Measurements from ENCODE around the gene KIAA2012. TPM values are rescaled to one million over a fixed set of nuclear protein-coding genes. Genes with fewer than 3 reads are reported as not detected.

Gene KIAA2012
- not detected in 2 replicates for total RNA-seq

DNA sequence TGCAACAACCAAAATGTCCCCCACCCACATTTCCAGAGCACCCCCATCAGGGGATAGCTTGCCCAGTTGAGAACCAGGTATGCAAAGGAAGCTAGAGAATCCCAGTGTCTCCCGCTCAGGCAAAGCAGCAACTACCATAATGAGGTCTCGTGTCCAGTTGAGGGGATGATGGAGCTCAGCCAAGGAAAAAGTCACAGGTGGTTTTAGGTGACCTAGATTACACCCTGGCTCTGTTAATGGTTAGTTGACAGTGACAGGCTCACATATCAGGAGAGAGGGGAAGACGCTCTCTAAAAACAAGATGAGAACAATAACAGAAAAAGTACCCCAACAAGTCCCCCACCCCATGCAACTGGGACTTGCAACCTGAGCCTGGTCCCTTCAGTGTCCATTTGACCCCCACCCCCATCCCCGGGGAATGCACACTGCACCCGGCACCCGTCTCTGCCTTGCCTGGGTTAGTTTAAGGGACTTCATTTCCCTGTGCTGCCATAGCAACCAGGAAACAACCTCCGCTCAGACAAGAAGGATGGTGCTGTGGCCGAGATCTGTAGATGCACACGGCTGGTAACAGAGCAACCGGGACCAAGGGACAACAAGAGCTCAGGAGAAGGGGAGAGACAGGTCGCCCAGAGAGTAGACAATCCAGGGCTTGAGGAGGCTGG, at the start of gene KIAA2012:
Gene KIAA2012, plus strand, starts transcription at position 519 of the 665 bp plus-strand sequence. CDS start 373 bp downstream, outside the sequence.
- DNase-seq (ENCODE audit: extremely low read depth, low read depth, low spot score), result no peak

DNA sequence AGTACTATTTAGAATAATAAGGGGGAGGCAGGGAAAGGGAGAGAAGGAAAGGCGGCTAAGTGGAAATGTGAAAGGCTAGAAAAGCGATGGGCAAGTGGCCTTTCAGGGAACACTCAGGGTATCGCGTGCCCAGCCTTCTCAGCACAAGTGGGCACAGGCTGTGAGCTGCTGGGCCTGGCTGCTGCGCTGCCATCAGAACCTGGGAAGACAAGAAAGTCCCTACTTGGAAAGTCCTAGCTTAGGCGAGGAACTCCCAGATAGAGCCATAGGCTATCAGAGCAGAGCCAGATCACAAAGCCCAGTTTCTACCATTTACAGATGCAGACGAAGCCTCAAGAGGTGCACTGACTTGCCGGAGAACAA, 49.2 kb upstream of the KIAA2012 start:
- DNase-seq (ENCODE audit: extremely low read depth, low read depth, low spot score), result no peak

DNA sequence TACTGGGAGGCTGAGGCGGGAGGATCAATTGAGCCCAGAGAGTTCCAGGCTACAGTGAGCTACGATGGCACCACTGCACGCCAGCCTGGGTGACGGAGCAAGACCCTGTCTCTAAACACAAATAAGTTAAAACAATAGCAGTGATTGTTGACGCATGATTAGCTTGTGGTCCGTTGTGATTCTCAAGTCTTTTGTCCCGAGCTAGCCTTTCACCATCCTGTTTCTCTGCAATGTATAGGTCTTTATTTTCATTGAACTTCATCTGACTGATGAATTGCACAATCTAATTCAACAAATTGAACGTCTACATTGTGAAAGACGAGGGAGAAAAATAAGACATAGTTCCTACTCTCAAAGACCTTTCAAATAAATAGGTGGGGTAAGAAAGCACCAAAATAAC, 48.2 kb upstream of the KIAA2012 start:
- no peak for DNase-seq (ENCODE audit: extremely low read depth, low read depth, low spot score)

DNA sequence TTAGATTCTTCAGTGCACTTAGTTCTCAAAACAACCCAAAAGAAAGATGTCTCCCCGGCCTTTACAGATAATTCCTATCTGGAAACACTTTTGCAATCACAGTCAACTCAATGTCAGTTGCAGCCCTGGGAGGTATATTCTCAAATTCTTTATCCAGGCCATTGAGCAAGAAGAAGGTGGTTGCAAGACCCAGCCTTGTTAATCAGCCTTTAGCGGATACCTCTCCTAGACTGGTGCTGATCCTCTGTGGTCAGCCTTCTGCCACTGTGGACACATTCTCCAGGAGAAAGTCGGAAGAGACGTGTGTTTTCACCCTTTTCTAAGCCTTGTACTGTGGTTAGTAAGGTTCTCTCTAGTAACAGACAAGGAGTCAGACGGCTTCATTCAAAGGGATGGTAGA, 47.2 kb upstream of the KIAA2012 start:
- no peak for DNase-seq (ENCODE audit: extremely low read depth, low read depth, low spot score)

DNA sequence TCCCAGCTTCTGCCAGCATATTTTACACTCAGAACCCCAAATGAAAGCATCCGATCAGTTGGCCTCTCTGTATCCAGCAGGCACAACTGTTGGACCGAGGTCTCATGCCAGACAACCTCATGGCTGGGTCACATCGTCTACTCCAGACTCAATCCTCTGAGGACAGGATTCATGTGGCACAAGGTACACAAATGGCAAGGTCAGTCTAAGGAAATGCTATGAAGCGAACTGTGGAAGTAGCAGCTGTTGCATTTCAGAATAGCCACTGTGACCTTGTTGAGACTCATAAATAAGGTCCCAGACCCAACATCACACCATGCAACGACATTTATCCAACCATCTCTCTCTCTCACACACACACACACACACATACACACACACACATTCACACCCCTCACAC, 46.5 kb upstream of the KIAA2012 start:
- DNase-seq (ENCODE audit: extremely low read depth, low read depth, low spot score), result no peak

DNA sequence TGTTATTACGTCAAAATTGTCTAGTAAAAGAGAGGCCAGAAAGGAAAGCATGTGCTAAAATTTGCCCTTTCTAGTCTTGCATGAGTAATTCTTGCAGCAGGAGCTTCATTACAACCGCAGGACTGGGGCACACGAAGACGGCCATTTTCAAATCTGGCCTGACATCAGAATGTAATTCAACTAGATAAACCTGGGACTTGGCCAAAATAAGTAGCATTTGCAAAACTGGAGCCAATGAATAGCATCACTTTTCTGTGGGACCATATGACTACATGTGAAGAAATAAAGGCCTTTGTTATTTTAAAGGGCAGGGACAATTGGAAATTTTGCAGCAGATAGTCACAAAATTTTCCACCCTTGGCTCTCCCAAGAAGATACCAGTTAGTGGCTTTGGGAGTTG, 42.4 kb upstream of the KIAA2012 start:
- DNase-seq (ENCODE audit: extremely low read depth, low read depth, low spot score), result no peak

DNA sequence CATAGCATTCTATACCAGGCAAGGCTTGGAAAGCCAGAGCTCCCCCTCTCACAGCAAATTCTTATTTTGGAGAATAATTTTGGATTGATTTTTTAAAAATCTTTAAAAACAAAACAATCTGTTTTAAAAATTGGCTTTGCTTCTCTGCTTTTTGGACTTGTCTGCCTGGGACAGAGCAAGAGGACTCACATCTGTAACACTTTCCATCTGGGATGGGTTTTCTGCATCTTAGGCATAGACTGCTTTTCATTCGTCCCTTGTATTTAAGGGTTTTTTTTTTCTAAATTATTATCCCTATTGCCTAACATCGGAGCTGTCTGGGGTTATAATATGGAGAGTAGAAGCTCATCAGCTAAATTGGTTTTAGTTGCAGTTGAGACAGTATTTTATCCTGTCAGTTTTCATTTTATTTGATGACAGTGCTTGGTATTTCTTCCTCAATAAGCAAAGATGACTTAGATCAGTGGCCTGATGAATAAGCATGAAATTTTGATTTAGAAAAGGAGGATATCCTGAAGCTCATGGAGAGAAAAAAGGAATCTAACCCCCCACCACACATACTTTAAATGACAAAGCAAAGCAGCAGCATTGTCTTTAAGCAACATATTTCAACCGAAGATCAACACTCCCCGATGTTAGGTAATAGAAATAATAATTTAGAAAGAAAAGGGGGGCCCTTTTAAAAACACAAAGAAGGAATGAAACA, 41.7 kb upstream of the KIAA2012 start:
- no peak for DNase-seq (ENCODE audit: extremely low read depth, low read depth, low spot score)

DNA sequence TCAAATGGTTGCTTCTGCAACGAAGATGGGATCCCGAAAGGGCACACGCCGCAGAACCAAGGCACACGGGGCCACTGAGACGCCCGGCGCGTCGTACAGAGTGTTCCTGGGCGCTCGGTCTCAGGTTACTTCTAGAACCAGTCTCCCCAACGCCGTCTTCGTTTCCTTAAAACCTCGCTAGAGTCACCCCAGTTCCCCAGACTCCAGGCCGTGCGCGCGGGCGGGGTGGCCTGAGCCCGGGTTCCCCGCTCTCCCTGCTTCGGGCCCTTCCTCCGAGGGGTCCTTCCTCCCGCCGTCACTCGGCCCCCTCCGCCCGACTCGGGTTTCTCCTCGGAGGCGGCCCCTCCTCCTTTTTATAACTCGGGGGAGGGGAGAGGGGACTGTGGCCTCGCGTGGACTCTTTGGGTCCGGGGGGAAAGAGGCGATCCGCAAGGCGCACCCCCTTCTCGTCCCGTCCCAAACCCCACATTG, 40.2 kb upstream of the KIAA2012 start:
- no peak for DNase-seq (ENCODE audit: extremely low read depth, low read depth, low spot score)

DNA sequence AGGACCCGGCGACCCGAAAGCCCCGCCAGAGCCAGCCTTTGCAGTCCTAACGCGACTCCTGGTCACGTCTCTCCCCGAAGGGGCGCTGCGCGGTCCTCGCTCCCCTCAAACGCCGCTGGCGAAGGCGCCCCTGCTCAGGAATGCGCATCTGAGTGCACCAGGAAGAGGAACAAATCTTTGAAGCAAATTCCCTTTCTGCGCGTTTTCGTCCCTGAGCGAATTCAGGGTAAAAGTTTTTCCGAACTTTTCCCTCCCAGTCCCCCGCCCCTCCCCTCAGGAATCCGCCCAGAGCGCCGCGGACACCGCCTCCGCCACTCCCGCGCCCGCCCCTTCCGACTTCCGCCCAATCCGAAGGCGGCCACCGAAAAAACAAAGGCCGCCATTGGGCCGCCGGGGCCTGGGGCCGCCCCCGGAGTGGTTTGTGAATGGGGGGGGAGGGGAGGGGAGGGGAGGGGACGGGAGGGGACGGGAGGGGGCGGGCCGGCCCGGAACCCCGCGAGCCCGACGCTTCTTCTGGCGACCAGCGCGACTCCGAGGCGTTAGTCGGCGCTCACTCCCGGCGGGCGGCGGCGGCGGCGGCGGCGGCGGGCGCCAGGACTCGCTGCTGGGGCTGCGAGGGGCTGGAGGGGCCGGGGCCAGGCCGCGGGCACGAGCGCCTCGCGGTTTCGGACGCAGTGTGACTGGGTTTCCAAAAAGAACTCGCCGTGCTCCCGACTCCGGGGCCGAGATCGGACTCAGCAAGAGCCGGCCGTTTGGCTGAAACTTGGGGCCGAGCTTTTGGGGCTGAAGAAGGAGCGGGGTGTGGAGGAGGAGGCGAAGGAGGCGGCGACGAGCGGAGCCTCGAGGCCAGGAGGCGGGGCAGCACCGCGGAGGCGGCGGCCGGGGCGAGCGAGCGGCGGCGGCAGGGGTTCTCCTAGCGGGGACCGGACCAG, 39.5 kb upstream of the KIAA2012 start, which contains the start of gene FZD7:
Gene FZD7, plus strand, starts transcription at position 539 of the 932 bp plus-strand sequence. CDS start 793 bp downstream, outside the sequence.
- no peak for DNase-seq (ENCODE audit: extremely low read depth, low read depth, low spot score)

DNA sequence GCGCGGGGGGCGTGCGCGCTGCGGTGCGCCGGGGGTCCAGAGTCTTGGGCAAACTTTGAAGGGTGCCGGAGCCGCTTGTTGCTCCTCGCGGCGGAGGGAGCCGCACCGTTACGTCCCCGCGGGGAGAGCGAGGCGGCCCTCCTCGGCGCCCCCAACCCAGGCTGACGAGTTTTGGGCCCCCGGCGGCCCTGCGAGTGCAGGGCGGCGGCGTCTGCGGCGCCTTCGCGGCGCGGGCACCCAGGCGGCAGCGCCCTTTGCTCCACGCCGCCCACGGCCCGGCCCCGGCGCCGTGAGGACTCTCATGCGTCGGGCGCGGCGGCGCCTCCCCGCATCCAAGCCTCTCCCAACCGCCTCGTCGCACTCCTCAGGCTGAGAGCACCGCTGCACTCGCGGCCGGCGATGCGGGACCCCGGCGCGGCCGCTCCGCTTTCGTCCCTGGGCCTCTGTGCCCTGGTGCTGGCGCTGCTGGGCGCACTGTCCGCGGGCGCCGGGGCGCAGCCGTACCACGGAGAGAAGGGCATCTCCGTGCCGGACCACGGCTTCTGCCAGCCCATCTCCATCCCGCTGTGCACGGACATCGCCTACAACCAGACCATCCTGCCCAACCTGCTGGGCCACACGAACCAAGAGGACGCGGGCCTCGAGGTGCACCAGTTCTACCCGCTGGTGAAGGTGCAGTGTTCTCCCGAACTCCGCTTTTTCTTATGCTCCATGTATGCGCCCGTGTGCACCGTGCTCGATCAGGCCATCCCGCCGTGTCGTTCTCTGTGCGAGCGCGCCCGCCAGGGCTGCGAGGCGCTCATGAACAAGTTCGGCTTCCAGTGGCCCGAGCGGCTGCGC, 38.6 kb upstream of the KIAA2012 start:
- DNase-seq (ENCODE audit: extremely low read depth, low read depth, low spot score), result no peak

DNA sequence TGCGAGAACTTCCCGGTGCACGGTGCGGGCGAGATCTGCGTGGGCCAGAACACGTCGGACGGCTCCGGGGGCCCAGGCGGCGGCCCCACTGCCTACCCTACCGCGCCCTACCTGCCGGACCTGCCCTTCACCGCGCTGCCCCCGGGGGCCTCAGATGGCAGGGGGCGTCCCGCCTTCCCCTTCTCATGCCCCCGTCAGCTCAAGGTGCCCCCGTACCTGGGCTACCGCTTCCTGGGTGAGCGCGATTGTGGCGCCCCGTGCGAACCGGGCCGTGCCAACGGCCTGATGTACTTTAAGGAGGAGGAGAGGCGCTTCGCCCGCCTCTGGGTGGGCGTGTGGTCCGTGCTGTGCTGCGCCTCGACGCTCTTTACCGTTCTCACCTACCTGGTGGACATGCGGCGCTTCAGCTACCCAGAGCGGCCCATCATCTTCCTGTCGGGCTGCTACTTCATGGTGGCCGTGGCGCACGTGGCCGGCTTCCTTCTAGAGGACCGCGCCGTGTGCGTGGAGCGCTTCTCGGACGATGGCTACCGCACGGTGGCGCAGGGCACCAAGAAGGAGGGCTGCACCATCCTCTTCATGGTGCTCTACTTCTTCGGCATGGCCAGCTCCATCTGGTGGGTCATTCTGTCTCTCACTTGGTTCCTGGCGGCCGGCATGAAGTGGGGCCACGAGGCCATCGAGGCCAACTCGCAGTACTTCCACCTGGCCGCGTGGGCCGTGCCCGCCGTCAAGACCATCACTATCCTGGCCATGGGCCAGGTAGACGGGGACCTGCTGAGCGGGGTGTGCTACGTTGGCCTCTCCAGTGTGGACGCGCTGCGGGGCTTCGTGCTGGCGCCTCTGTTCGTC, 37.7 kb upstream of the KIAA2012 start:
- no peak for DNase-seq (ENCODE audit: extremely low read depth, low read depth, low spot score)

DNA sequence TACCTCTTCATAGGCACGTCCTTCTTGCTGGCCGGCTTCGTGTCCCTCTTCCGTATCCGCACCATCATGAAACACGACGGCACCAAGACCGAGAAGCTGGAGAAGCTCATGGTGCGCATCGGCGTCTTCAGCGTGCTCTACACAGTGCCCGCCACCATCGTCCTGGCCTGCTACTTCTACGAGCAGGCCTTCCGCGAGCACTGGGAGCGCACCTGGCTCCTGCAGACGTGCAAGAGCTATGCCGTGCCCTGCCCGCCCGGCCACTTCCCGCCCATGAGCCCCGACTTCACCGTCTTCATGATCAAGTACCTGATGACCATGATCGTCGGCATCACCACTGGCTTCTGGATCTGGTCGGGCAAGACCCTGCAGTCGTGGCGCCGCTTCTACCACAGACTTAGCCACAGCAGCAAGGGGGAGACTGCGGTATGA, 37.1 kb upstream of the KIAA2012 start:
- no peak for DNase-seq (ENCODE audit: extremely low read depth, low read depth, low spot score)

DNA sequence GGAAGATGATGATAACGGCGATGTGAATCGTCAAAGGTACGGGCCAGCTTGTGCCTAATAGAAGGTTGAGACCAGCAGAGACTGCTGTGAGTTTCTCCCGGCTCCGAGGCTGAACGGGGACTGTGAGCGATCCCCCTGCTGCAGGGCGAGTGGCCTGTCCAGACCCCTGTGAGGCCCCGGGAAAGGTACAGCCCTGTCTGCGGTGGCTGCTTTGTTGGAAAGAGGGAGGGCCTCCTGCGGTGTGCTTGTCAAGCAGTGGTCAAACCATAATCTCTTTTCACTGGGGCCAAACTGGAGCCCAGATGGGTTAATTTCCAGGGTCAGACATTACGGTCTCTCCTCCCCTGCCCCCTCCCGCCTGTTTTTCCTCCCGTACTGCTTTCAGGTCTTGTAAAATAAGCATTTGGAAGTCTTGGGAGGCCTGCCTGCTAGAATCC, 36.4 kb upstream of the KIAA2012 start:
- no peak for DNase-seq (ENCODE audit: extremely low read depth, low read depth, low spot score)

DNA sequence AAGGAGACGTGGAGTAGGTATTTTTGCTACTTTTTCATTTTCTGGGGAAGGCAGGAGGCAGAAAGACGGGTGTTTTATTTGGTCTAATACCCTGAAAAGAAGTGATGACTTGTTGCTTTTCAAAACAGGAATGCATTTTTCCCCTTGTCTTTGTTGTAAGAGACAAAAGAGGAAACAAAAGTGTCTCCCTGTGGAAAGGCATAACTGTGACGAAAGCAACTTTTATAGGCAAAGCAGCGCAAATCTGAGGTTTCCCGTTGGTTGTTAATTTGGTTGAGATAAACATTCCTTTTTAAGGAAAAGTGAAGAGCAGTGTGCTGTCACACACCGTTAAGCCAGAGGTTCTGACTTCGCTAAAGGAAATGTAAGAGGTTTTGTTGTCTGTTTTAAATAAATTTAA, 36.0 kb upstream of the KIAA2012 start:
- DNase-seq (ENCODE audit: extremely low read depth, low read depth, low spot score), result no peak

DNA sequence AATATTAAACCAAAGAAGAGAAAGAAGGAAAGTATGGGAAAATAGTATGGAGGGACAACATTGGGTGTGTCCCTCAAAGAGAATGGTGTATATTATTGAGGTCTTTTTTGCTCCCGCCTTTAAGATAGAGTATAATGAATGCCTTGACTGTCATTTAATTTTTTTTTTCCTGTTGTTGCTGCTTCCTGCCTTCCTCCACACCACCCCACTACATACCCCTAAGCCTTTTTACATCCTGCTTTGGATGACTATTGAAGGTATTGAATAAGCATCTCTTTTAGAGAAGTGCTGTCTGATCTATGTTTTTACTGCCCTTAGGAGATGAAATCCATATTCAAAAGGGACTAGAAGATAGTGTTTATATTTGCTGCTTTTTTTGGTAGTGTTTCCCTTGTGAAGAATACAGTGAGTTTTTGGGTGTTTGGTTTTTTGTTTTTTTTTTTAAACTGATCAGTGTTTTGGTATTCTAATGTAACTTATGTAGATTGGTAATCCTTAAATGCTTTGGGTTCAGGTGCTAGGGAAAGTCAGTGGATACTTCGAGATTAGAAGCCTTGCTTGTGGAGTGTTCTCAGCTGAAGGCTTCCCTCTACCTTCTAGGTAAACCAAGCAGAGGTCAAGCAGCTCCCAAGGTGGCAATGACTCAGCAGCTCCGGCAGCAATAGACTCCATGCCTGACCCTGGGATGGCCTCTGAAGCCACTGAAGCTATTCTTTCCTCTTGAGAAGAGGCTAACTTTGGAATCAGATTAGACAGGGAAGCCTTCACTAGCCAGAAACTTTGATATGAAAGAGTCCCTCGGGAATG, 34.4 kb upstream of the KIAA2012 start:
- DNase-seq (ENCODE audit: extremely low read depth, low read depth, low spot score), result no peak

DNA sequence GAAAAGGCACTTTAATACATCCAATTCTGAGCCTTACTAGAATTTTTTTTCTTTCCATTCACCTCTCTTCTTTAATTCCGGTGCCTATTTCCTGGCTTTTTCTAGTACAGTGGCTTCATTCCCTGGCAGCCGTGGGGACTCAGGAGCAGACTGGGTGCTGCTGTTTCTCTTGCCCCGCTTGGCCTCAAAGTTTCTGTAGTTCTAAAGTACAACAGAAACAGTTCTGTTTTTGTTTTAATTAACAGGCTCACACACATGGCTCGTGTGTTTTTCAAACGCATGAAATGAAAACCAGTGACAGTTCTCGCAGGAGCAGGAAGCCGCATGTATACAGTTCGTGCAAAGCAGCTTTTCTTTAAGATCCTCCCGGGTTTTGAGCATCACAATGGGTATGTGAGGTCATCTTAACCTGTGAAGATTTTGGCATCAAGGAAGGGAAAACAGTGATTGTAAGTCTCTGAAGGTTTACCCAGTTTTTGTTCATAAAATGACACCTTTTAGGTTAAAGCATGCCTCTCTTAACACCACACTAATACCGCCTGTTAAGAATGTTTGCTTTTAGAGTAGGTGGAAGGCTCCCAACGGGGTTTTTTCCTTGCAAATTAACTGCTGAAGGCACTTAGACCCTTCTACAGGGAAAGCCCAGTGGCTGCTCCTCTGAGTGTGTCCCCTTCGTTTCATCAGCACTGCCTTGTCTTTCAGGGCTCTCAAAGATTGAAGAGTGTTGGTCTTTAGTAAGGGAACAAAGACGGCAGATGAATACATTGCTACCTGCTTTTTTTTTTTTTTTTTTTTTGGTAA, 33.6 kb upstream of the KIAA2012 start:
- DNase-seq (ENCODE audit: extremely low read depth, low read depth, low spot score), result no peak

DNA sequence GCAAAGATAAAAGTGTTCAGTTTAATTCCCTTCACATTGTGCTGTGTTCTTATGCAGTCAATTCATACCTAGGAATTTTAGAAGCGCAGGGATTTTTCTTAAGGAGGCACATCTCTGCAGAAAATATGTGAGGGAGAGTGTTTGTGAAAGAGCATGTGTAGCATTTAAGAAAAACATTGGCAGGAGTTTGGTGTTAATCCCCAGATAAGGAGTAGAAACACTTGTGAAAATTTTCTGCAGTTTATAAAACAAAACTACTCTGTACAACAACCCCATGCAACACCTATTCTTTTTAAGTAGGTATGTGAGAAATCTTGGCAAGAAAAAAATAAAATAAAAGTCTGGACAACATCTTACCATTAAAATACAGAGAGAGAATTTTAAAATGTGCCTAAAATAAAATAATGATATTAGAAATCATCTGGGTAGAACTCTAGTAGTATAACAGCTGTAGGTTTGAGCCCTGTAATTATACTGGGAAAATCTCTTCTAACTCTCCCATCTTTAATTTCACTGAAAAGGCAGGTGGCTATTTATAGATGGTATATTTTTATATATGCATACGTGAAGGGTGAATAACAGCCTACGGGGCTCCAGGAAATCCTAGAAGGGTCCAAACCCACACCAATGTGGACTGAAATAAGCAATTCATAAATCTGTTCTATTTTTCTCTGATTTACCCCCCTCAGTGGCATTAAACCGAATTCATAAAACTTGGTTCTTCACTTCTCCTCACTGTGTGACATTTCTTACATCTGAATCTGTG, 32.8 kb upstream of the KIAA2012 start:
- DNase-seq (ENCODE audit: extremely low read depth, low read depth, low spot score), result no peak

Data from glomerular endothelial cell (primary cell).